Hepatocyte (in vitro differentiated cells): Measurements from ENCODE around the gene SH3BP2. TPM values are rescaled to one million over a fixed set of nuclear protein-coding genes. Genes with fewer than 3 reads are reported as not detected.

Source experiments
- DNase-seq: peaks from one replicate; pipeline ENCODE4 v3.0.0-alpha.2; 2016; ENCODE audit warnings: low spot score
- H2AFZ ChIP-seq: fragments of 200-600 bp; sonication (generic); 2 replicates; pipeline ENCODE4 v1.6.0; 2016; ENCODE audit warnings: antibody characterized with exemption, mild to moderate bottlenecking
- H3K27ac ChIP-seq: fragments of 200-600 bp; sonication (generic); 2 replicates; pipeline ENCODE4 v1.5.1; 2016; ENCODE audit warnings: mild to moderate bottlenecking
- H3K27me3 ChIP-seq: fragments of 200-600 bp; sonication (generic); 2 replicates; pipeline ENCODE4 v1.6.1; 2016
- H3K36me3 ChIP-seq: fragments of 200-600 bp; sonication (generic); replicated peaks from 2 replicates; pipeline ENCODE4 v1.5.1; 2016; ENCODE audit warnings: low read depth; ENCODE audit not compliant: insufficient read depth
- H3K4me1 ChIP-seq: fragments of 200-600 bp; sonication (generic); 2 replicates; pipeline ENCODE4 v1.5.1; 2016; ENCODE audit warnings: mild to moderate bottlenecking, moderate library complexity; ENCODE audit not compliant: insufficient read depth
- H3K4me2 ChIP-seq: fragments of 200-600 bp; sonication (generic); 2 replicates; pipeline ENCODE4 v1.6.0; 2016
- H3K4me3 ChIP-seq: fragments of 200-600 bp; sonication (generic); 2 replicates; pipeline ENCODE4 v1.5.1; 2016; ENCODE audit warnings: mild to moderate bottlenecking
- H3K79me2 ChIP-seq: fragments of 200-600 bp; sonication (generic); 2 replicates; pipeline ENCODE4 v1.6.0; 2017; ENCODE audit warnings: mild to moderate bottlenecking
- H3K9me2 ChIP-seq: fragments of 200-600 bp; sonication (generic); replicated peaks from 2 replicates; pipeline ENCODE4 v1.6.0; 2017; ENCODE audit warnings: mild to moderate bottlenecking; ENCODE audit not compliant: insufficient read depth
- H3K9me3 ChIP-seq: fragments of 200-600 bp; sonication (generic); 2 replicates; pipeline ENCODE4 v1.5.1; 2016; ENCODE audit warnings: low read depth, mild to moderate bottlenecking
- H4K20me1 ChIP-seq: fragments of 200-600 bp; sonication (generic); 2 replicates; pipeline ENCODE4 v1.6.0; 2016; ENCODE audit warnings: mild to moderate bottlenecking; ENCODE audit not compliant: insufficient read depth, poor library complexity, severe bottlenecking
- CTCF ChIP-seq: fragments of 200-600 bp; sonication (generic); IDR thresholded peaks from 2 replicates; pipeline ENCODE4 v1.5.1; 2016; ENCODE audit warnings: antibody characterized with exemption, mild to moderate bottlenecking; ENCODE audit not compliant: poor library complexity
- EZH2 ChIP-seq: fragments of 200-600 bp; sonication (generic); IDR thresholded peaks from 2 replicates; pipeline ENCODE4 v1.6.1; 2016; ENCODE audit warnings: antibody characterized with exemption, mild to moderate bottlenecking, borderline replicate concordance
- EZH2phosphoT487 ChIP-seq: fragments of 200-600 bp; sonication (generic); IDR thresholded peaks from one replicate; pipeline ENCODE4 v1.6.1; 2018; ENCODE audit warnings: antibody characterized with exemption, mild to moderate bottlenecking, low read depth, moderate library complexity; ENCODE audit not compliant: unreplicated experiment, severe bottlenecking
- WGBS: methylation state at CpG from one replicate; pipeline ENCODE4 v1.1.6; 2016; ENCODE audit warnings: low lambda C conversion rate; ENCODE audit errors: missing lambda C conversion rate; 5-methylcytosine and 5-hydroxymethylcytosine counted together
- polyA plus RNA-seq: library from polyadenylated mRNA; unstranded; fragments of >200 nt; fragmentation: Nextera tagmentation; extraction: Ambion mirVana; gene quantifications from 2 replicates; pipeline ENCODE4 v1.2.1, GENCODE V29; 2016
- total RNA-seq: library from RNA; depleted of rRNA; stranded (reverse); fragments of >200 nt; gene quantifications from 2 replicates; pipeline ENCODE4 v1.2.3, GENCODE V29; 2014

SH3BP2 gene
- total and polyA plus RNA-seq, 2 experiments from 2014 or later, result 24.3 to 25.7 TPM

- H2AFZ ChIP-seq, result no peak overlapping the region
- H3K36me3 ChIP-seq, result no peaks in the 10 kb centered on the region
- TF ChIP-seq EZH2phosphoT487 (no peak), CTCF (no peak), EZH2 (no peak)
- WGBS, result 68% methylated on average over 11 of the region's 11 CpGs
- H3K79me2 ChIP-seq, result peaks cover 32% of the 10 kb centered on the region
- peaks cover 44% of the 10 kb centered on the region for H3K4me1 ChIP-seq
- no peak overlapping the region for H3K4me3 ChIP-seq
- H3K4me2 ChIP-seq, result peak overlapping the region; percentile 99
- H3K27me3 ChIP-seq, result no peaks in the 10 kb centered on the region
- DNase-seq, result peak; percentile 68
- H3K9me3 ChIP-seq, result no peaks in the 10 kb centered on the region
- no peaks in the 10 kb centered on the region for H3K9me2 ChIP-seq
- peak overlapping the region; percentile 89 for H3K27ac ChIP-seq
- H4K20me1 ChIP-seq, result no peaks in the 10 kb centered on the region
These were observed 1.8 kb downstream of the SH3BP2 start for GRCh38 chr4:2794486-2795299.

- no peak overlapping the region for H3K4me3 ChIP-seq
- H3K9me3 ChIP-seq, result no peaks in the 10 kb centered on the region
- 92% methylated on average over 16 of the region's 17 CpGs for whole genome bisulfite sequencing
- H3K4me2 ChIP-seq, result peak overlapping the region; percentile 99
- peaks cover 51% of the 10 kb centered on the region for H3K4me1 ChIP-seq
- H2AFZ ChIP-seq, result no peak overlapping the region
- peak overlapping the region; percentile 89 for H3K27ac ChIP-seq
- H4K20me1 ChIP-seq, result no peaks in the 10 kb centered on the region
- DNase-seq, result peak; percentile 10
- no peaks in the 10 kb centered on the region for H3K36me3 ChIP-seq
- H3K79me2 ChIP-seq, result peaks cover 33% of the 10 kb centered on the region
- H3K27me3 ChIP-seq, result no peaks in the 10 kb centered on the region
- TF ChIP-seq CTCF (no peak), EZH2 (no peak)
- no peaks in the 10 kb centered on the region for H3K9me2 ChIP-seq
These were observed 2.5 kb downstream of the SH3BP2 start for GRCh38 chr4:2795300-2795892.

GRCh38 chr4:2795893-2796848 lies 3.3 kb downstream of the SH3BP2 start:
- Histone ChIP-seq H3K4me2 (peak overlapping the region; percentile 9), H3K9me3 (no peaks in the 10 kb centered on the region), H3K27ac (peak overlapping the region; percentile 58), H3K79me2 (peaks cover 33% of the 10 kb centered on the region), H3K36me3 (no peaks in the 10 kb centered on the region), H4K20me1 (no peaks in the 10 kb centered on the region), H3K4me3 (no peak overlapping the region), H3K9me2 (no peaks in the 10 kb centered on the region), H2AFZ (no peak overlapping the region), H3K4me1 (peaks cover 58% of the 10 kb centered on the region), H3K27me3 (no peaks in the 10 kb centered on the region)
- 79% methylated on average over 27 of the region's 27 CpGs for WGBS
- DNase-seq, result peak; percentile 75
- TF ChIP-seq CTCF, result no peak
- no peak for TF ChIP-seq EZH2
- TF ChIP-seq EZH2phosphoT487, result no peak
